ENCODE data around the gene ATP2A1. TPM values are rescaled to one million over a fixed set of nuclear protein-coding genes. Genes with fewer than 3 reads are reported as not detected.

Gene ATP2A1
- total RNA-seq, 1 experiment from 2014 or later, result 10.3 TPM

DNA sequence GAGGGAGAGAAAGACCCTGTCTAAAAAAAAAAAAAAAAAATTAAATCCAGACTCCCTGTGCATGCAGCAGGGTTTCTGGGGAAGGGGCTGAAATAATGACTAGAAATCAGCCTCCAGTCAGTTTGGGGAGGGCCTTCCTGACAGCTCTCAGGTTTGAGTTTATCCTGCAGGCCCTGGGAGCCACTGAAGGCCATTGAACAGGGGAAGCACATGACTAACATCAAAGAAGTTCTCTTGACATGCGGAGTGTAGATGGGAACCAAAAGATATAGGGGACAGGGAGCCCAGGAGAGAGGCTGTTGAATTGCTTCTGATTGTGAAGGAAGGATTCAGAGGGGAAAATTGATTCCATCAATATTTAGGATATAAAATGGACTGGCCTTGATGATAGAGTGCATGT is 49.5 kb downstream of the ATP2A1 start:
- DNase-seq (ENCODE audit: low read depth, low spot score) (no peak), ATAC-seq (no peak)
- Histone ChIP-seq H3K27me3 (ENCODE audit: insufficient read depth, low read length) (no peaks in the 10 kb centered on the region), H3K9me3 (ENCODE audit: control insufficient read depth in 1 of 2, insufficient read depth in 1 of 2, low read depth in 1 of 2, low read length in 2 of 2) (no peaks in the 10 kb centered on the region), H2AFZ (ENCODE audit: low read depth, low read length, poor library complexity, severe bottlenecking) (no peak overlapping the region), H3K4me3 (replicated peaks in 1 of 2; ENCODE audit: low read depth in 1 of 2, low read length in 2 of 2) (no peak overlapping the region), H3K4me2 (ENCODE audit: low read length) (no peak overlapping the region), H3K9me2 (ENCODE audit: insufficient read depth) (no peaks in the 10 kb centered on the region), H3K79me2 (ENCODE audit: insufficient read depth, low read length) (no peaks in the 10 kb centered on the region; the same call in 1 of the 2 replicates), H3K27ac (ENCODE audit: low read depth, low read length) (no peak overlapping the region), H3K36me3 (ENCODE audit: control insufficient read depth in 1 of 2, insufficient read depth in 2 of 2, low read length in 2 of 2) (no peaks in the 10 kb centered on the region), H3K4me1 (ENCODE audit: control insufficient read depth in 1 of 2, insufficient read depth in 2 of 2, low read length in 2 of 2) (peaks cover 7 to 20% of the 10 kb centered on the region in 2 experiments), H4K20me1 (ENCODE audit: insufficient read depth) (no peaks in the 10 kb centered on the region), H3K9ac (ENCODE audit: low read length) (no peak overlapping the region)
- intact Hi-C loops (cut with micrococcal nuclease), result no loop called here
- ChIA-PET POLR2A (interaction anchor here (1.0 kb wide), 1 partner anchor 9 kb away, joined by 4 read pairs; no protein-coding TSS in a partner anchor), CTCF (interaction anchor here (0.6 to 0.7 kb wide), 2 partner anchors 81 to 436 kb away, joined by 3 read pairs; partner anchors contain the start of gene CLN3), RAD21 (ENCODE audit: low non-redundant PET in 1 of 2, low total read pairs in 2 of 2, uncharacterized antibody in 2 of 2, unreplicated experiment in 2 of 2) (no interaction called here)
- no TSS peak for BruUV-seq (replicated peaks)
- TF ChIP-seq, protein P1, sequence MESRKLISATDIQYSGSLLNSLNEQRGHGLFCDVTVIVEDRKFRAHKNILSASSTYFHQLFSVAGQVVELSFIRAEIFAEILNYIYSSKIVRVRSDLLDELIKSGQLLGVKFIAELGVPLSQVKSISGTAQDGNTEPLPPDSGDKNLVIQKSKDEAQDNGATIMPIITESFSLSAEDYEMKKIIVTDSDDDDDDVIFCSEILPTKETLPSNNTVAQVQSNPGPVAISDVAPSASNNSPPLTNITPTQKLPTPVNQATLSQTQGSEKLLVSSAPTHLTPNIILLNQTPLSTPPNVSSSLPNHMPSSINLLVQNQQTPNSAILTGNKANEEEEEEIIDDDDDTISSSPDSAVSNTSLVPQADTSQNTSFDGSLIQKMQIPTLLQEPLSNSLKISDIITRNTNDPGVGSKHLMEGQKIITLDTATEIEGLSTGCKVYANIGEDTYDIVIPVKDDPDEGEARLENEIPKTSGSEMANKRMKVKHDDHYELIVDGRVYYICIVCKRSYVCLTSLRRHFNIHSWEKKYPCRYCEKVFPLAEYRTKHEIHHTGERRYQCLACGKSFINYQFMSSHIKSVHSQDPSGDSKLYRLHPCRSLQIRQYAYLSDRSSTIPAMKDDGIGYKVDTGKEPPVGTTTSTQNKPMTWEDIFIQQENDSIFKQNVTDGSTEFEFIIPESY (IDR thresholded peaks at IDR 0.05; ENCODE audit: extremely low read depth, insufficient replicate concordance, low read length), result no peak
- TF ChIP-seq, protein P2, sequence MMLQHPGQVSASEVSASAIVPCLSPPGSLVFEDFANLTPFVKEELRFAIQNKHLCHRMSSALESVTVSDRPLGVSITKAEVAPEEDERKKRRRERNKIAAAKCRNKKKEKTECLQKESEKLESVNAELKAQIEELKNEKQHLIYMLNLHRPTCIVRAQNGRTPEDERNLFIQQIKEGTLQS (IDR thresholded peaks at IDR 0.05), result no peak
- TF ChIP-seq POLR2A (IDR thresholded peaks at IDR 0.05; ENCODE audit: borderline replicate concordance, extremely low read depth, insufficient read depth, insufficient read length), result no peak
- no peak for TF ChIP-seq ZFX (IDR thresholded peaks at IDR 0.05)
- TF ChIP-seq ELF1 (IDR thresholded peaks at IDR 0.05; ENCODE audit: borderline replicate concordance, low read depth), result no peak
- no peak for TF ChIP-seq CBX3 (IDR thresholded peaks at IDR 0.05; ENCODE audit: low read depth)
- no peak for TF ChIP-seq EZH2phosphoT487 (IDR thresholded peaks at IDR 0.05; ENCODE audit: borderline replicate concordance)
- TF ChIP-seq RAD21 (IDR thresholded peaks at IDR 0.05; ENCODE audit: low read depth), result no peak
- no peak for TF ChIP-seq SP1 (IDR thresholded peaks at IDR 0.05; ENCODE audit: low read depth)
- TF ChIP-seq, protein P3, sequence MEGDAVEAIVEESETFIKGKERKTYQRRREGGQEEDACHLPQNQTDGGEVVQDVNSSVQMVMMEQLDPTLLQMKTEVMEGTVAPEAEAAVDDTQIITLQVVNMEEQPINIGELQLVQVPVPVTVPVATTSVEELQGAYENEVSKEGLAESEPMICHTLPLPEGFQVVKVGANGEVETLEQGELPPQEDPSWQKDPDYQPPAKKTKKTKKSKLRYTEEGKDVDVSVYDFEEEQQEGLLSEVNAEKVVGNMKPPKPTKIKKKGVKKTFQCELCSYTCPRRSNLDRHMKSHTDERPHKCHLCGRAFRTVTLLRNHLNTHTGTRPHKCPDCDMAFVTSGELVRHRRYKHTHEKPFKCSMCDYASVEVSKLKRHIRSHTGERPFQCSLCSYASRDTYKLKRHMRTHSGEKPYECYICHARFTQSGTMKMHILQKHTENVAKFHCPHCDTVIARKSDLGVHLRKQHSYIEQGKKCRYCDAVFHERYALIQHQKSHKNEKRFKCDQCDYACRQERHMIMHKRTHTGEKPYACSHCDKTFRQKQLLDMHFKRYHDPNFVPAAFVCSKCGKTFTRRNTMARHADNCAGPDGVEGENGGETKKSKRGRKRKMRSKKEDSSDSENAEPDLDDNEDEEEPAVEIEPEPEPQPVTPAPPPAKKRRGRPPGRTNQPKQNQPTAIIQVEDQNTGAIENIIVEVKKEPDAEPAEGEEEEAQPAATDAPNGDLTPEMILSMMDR (IDR thresholded peaks at IDR 0.05 in 2 of 3, conservative IDR thresholded peaks at IDR 0.05 in 1 of 3; ENCODE audit: borderline replicate concordance in 1 of 3, insufficient read depth in 1 of 3, low read depth in 2 of 3, low read length in 2 of 3), result no peak
- TF ChIP-seq SIN3A (IDR thresholded peaks at IDR 0.05; ENCODE audit: low read depth), result no peak
- no peak for TF ChIP-seq TCF7L2 (IDR thresholded peaks at IDR 0.05; ENCODE audit: borderline replicate concordance, extremely low read depth, insufficient read depth, insufficient read length)
- TF ChIP-seq EZH2 (IDR thresholded peaks at IDR 0.05), result no peak

All from HCT116 (cell line).